GM21576 (cell line): ENCODE measurements around the gene MTMR2.
"Not testable (repeated sequence)": the region's sequence is repeated elsewhere in the genome, so short reads cannot be mapped to it uniquely, and the experiment has no call there.

ENCODE experiments used
- ATAC-seq: cut with Tn5 transposase; IDR thresholded peaks from one replicate; pipeline ENCODE4 v1.9.1; 2021; ENCODE audit warnings: mild to moderate bottlenecking, moderate library complexity; ENCODE audit not compliant: unreplicated experiment

Gene MTMR2

GRCh38 chr11:95888439-95888838 is 35.5 kb downstream of the MTMR2 start:
- ATAC-seq: no peak

GRCh38 chr11:95886462-95886861 is 37.4 kb downstream of the MTMR2 start:
- ATAC-seq: no peak

- ATAC-seq: no peak
Measured at GRCh38 chr11:95884802-95885201, 39.1 kb downstream of the MTMR2 start.

GRCh38 chr11:95884376-95884775 is 39.5 kb downstream of the MTMR2 start:
- no peak for ATAC-seq

GRCh38 chr11:95883381-95883780 is 40.5 kb downstream of the MTMR2 start:
- no peak for ATAC-seq

GRCh38 chr11:95877291-95877690 is 46.6 kb downstream of the MTMR2 start:
- ATAC-seq: no peak

GRCh38 chr11:95870877-95871276 is 53.0 kb downstream of the MTMR2 start:
- not testable (repeated sequence) for ATAC-seq

GRCh38 chr11:95867105-95867504 is 56.8 kb downstream of the MTMR2 start:
- ATAC-seq: no peak

- no peak for ATAC-seq
Measured at GRCh38 chr11:95863486-95864140, 60.3 kb downstream of the MTMR2 start.

- ATAC-seq: not testable (repeated sequence)
Measured at GRCh38 chr11:95860024-95860423, 63.9 kb downstream of the MTMR2 start.

- ATAC-seq: not testable (repeated sequence)
Measured at GRCh38 chr11:95854362-95854761, 69.5 kb downstream of the MTMR2 start.

- ATAC-seq: no peak
Measured at GRCh38 chr11:95853862-95854261, 70.0 kb downstream of the MTMR2 start.

GRCh38 chr11:95853138-95853537 is 70.8 kb downstream of the MTMR2 start:
- no peak for ATAC-seq

GRCh38 chr11:95850137-95850536 is 73.8 kb downstream of the MTMR2 start:
- ATAC-seq: no peak

GRCh38 chr11:95849087-95849825 is 74.7 kb downstream of the MTMR2 start:
- ATAC-seq: no peak

GRCh38 chr11:95845167-95845566 is 78.7 kb downstream of the MTMR2 start:
- ATAC-seq: no peak

- peak; percentile 90 for ATAC-seq
Measured at GRCh38 chr11:95835768-95836488, 88.0 kb downstream of the MTMR2 start.

GRCh38 chr11:95835351-95835750 is 88.6 kb downstream of the MTMR2 start:
- no peak for ATAC-seq

- ATAC-seq: no peak
Measured at GRCh38 chr11:95833378-95833777, 90.5 kb downstream of the MTMR2 start.

GRCh38 chr11:95832763-95833162 is 91.1 kb downstream of the MTMR2 start:
- no peak for ATAC-seq

GRCh38 chr11:95831198-95831883 is 92.6 kb downstream of the MTMR2 start:
- no peak for ATAC-seq
